Left lung (tissue), 10 donors: ENCODE results near the gene PCDHGB3. TPM values are rescaled to one million over a fixed set of nuclear protein-coding genes. Genes with fewer than 3 reads are reported as not detected.

ENCODE experiments used
- ATAC-seq: fragments of 200-7000 bp; cut with Tn5 transposase; one replicate; pipeline ENCODE4 v1.9.1; 2020; ENCODE audit warnings: moderate library complexity
- DNase-seq, 4 donors: peaks; one replicate each; pipeline ENCODE4 v3.0.0-alpha.2; 2013 to 2020
- H3K27ac ChIP-seq, 2 donors: fragments of 200-600 bp; sonication (generic) in 1 of 2; one replicate each; pipeline versions ENCODE4 v1.5.0 to v1.8.0; 2020 to 2021
- H3K27me3 ChIP-seq, 2 donors: fragments of 200-600 bp; sonication (generic) in 1 of 2; one replicate each; pipeline versions ENCODE4 v1.5.0 to v1.8.0; 2020 to 2021
- H3K36me3 ChIP-seq, 2 donors: fragments of 200-600 bp; sonication (generic) in 1 of 2; one replicate each; pipeline versions ENCODE4 v1.5.0 to v1.8.0; 2020 to 2021
- H3K4me1 ChIP-seq, 2 donors: fragments of 200-600 bp; one replicate each; pipeline ENCODE4 v1.8.0; 2021
- H3K4me3 ChIP-seq, 2 donors: fragments of 200-600 bp; sonication (generic) in 1 of 2; one replicate each; pipeline versions ENCODE4 v1.5.0 to v1.8.0; 2020 to 2021; ENCODE audit warnings: mild to moderate bottlenecking in 1 of 2
- H3K9me3 ChIP-seq, 2 donors: fragments of 200-600 bp; sonication (generic) in 1 of 2; one replicate each; pipeline versions ENCODE4 v1.5.0 to v1.8.0; 2020 to 2021
- intact Hi-C, 2 donors: fragments of 100-400 bp; cut with DNase I; formaldehyde crosslinking; loops; one replicate each; pipeline versions ENCODE4 v1.11.2 to v1.14.2; 2022
- polyA plus RNA-seq, 6 donors: library from polyadenylated mRNA; unstranded; fragments of 120-200 nt; gene quantifications; one replicate each; pipeline ENCODE4 v1.2.1, GENCODE V29; 2013; ENCODE audit not compliant: insufficient read length in 6 of 6
- total RNA-seq, 2 donors: library from RNA; stranded (reverse); fragmentation: NEBNext Ultra II Directional; extraction: Animal tissue kit (Norgen Biotek cat#: 25700); gene quantifications; one replicate each; pipeline ENCODE4 v1.2.1, GENCODE V29; 2021
- TF ChIP-seq, protein P1 (sequence below), 2 donors: fragments of 200-600 bp; sonication (generic) in 1 of 2; IDR thresholded peaks; one replicate each; pipeline versions ENCODE4 v1.5.0 to v1.8.0; 2021; ENCODE audit warnings: antibody characterized with exemption in 2 of 2
- donor health status: DM: no; HTN: yes; CAD: no.
- donor health status: DM: no; HTN: no; CAD: no.

Gene PCDHGB3
- total and polyA plus RNA-seq, 8 donors, result 1.5 to 3.4 (median 2.7) TPM

DNA sequence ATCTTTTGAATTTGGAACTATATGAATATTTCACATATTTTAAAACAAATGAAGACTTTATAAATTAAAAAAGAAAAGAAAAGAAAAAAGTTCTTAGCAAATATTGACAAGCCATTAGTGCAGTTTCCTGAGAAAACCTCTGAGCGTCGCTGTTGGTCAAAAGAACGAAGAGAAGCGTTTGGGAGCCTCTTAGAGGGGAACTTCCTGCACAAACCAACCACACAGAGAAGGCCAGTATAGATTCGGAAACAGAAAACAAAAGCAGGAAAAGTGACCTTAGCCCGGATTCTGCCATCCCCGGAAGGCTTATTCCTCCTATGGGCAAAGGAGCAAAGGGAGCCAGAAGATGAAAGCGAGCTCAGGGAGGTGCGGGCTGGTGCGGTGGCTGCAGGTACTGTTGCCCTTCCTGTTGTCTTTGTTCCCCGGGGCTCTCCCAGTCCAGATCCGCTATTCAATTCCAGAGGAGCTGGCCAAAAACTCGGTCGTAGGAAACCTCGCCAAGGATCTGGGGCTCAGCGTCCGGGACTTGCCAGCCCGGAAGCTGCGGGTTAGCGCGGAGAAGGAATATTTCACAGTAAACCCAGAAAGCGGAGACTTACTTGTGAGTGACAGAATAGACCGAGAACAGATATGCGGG lies 10.1 kb upstream of the PCDHGB3 start, which contains the start of gene PCDHGB2:
TSS of gene PCDHGB2 (plus strand) at position 205 of the 637 bp plus-strand sequence. CDS start at position 347, 142 bp downstream.
- H3K27me3 ChIP-seq, result peaks cover 13 to 87% of the 10 kb centered on the region in 2 donors

DNA sequence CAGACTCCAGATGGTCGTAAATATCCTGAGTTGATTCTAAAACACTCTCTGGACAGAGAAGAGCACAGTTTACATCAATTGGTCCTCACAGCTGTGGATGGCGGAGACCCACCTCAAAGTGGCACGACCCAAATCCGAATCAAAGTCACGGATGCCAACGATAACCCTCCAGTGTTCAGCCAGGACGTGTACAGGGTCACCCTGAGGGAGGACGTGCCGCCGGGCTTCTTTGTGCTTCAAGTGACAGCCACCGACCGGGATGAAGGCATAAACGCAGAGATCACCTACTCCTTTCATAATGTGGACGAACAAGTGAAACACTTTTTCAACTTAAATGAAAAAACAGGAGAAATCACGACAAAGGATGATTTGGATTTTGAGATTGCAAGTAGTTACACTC lies 9.4 kb upstream of the PCDHGB3 start:
- no peak for ATAC-seq
- Histone ChIP-seq H3K4me1 (no peaks in the 10 kb centered on the region), H3K4me3 (no peak overlapping the region), H3K9me3 (peaks cover 4 to 96% of the 10 kb centered on the region in 2 donors), H3K36me3 (no peaks in the 10 kb centered on the region), H3K27ac (no peak overlapping the region), H3K27me3 (peaks cover 21 to 87% of the 10 kb centered on the region in 2 donors)
- intact Hi-C loops, result no loop called here
- TF ChIP-seq, protein P1, sequence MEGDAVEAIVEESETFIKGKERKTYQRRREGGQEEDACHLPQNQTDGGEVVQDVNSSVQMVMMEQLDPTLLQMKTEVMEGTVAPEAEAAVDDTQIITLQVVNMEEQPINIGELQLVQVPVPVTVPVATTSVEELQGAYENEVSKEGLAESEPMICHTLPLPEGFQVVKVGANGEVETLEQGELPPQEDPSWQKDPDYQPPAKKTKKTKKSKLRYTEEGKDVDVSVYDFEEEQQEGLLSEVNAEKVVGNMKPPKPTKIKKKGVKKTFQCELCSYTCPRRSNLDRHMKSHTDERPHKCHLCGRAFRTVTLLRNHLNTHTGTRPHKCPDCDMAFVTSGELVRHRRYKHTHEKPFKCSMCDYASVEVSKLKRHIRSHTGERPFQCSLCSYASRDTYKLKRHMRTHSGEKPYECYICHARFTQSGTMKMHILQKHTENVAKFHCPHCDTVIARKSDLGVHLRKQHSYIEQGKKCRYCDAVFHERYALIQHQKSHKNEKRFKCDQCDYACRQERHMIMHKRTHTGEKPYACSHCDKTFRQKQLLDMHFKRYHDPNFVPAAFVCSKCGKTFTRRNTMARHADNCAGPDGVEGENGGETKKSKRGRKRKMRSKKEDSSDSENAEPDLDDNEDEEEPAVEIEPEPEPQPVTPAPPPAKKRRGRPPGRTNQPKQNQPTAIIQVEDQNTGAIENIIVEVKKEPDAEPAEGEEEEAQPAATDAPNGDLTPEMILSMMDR (IDR thresholded peaks at IDR 0.05), result no peak
- DNase-seq, result no peak

More for the DNA sequence above, 10.1 kb upstream of the PCDHGB3 start, which contains the start of gene PCDHGB2:
- Histone ChIP-seq H3K4me1 (no peaks in the 10 kb centered on the region), H3K27ac (no peak within 1 kb of the TSS), H3K9me3 (peaks cover 4 to 96% of the 10 kb centered on the region in 2 donors), H3K36me3 (no peaks in the 10 kb centered on the region), H3K4me3 (no peak within 1 kb of the TSS)
- no peak for DNase-seq
- TF ChIP-seq, protein P1 (IDR thresholded peaks at IDR 0.05), result peak in 1 of 2 donors; percentile 9
- intact Hi-C loops, result no loop called here
- ATAC-seq, result no peak

DNA sequence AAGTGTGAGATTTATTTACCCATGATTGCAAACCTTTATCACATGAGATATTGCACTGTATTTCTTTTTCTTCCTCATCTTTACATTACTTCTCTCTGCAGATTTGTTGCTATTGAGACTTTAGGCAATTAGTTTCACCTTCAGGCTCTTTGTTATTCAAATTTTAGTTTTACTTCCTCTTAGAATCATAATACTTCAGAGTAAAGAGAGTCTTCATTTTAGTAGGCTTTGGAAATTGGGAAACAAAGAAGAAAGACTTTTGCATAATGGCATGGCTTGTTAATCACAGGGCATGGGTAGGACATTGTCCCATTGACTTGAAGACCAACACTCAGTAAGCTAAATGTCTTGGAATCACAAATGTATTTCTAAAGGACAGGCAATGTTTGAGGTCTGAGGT lies 7.3 kb upstream of the PCDHGB3 start:
- Histone ChIP-seq H3K4me3 (no peak overlapping the region), H3K4me1 (no peaks in the 10 kb centered on the region), H3K27ac (no peak overlapping the region), H3K36me3 (no peaks in the 10 kb centered on the region), H3K9me3 (peaks cover 4 to 96% of the 10 kb centered on the region in 2 donors), H3K27me3 (peaks cover 40 to 91% of the 10 kb centered on the region in 2 donors)
- TF ChIP-seq, protein P1 (IDR thresholded peaks at IDR 0.05), result no peak
- DNase-seq, result no peak
- ATAC-seq, result no peak
- intact Hi-C loops, result no loop called here

DNA sequence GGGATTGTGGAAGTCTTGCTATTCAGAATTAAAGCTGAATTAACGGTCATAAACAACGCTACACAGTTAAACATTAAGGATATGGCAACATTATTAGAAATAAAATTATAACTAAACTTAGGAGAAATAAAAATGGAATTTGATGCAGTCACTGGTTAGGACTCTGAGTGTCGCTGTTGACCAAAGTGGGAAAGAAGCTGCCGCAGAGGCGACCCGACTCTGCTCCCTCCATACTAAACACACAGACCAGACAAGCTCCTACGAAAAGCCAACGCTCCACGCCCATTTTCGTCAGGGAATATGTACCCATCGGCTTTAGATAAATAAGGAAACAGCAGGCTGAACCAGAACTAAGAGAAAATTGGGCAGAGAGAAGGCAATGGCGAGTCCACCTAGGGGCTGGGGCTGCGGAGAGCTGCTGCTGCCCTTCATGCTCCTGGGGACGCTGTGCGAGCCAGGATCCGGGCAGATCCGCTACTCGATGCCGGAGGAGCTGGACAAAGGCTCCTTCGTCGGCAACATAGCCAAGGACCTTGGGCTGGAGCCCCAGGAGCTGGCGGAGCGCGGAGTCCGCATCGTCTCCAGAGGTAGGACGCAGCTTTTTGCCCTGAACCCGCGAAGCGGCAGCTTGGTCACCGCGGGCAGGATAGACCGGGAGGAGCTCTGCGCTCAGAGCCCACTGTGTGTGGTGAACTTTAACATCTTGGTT lies 5.9 kb upstream of the PCDHGB3 start, which contains the start of gene PCDHGA5:
TSS of gene PCDHGA5 (plus strand) at position 211 of the 709 bp plus-strand sequence. CDS start at position 380, 169 bp downstream.
- TF ChIP-seq, protein P1 (IDR thresholded peaks at IDR 0.05), result no peak
- Histone ChIP-seq H3K9me3 (peaks cover 4 to 89% of the 10 kb centered on the region in 2 donors), H3K4me1 (no peaks in the 10 kb centered on the region), H3K27me3 (peaks cover 47 to 99% of the 10 kb centered on the region in 2 donors), H3K27ac (no peak within 1 kb of the TSS), H3K36me3 (no peaks in the 10 kb centered on the region), H3K4me3 (no peak within 1 kb of the TSS)
- intact Hi-C loops, result no loop called here
- DNase-seq, result no peak
- no peak for ATAC-seq
